ENCODE results near the gene TCN1.

The TCN1 gene

DNA sequence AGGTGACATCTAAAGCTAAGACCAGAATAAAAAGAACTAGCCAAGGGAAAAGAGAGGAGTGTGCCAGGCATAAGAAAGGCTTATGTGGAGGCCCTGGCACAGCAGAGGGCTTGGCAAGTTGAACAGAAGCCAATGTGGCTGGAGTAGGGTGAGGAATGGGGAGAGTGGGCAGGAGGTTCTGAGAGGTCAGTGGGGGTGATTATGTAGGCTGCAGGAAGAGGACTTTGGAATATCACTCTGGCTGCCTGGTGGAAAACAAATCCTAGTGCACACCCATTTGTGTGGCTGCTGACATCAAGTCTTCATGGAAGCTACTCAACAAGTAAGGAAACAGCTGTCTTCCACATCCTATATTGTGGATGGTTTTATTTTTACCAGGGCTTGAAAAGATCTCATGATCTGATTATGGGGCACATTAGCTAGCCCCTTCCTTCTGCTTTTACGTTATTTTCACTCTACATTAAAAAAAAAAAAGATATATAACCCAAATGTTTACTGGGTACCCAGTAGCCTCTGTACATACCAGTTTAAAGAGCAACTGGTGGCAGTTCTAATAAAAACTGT is 59.2 kb downstream of the TCN1 start:
- no peak for DNase-seq

DNA sequence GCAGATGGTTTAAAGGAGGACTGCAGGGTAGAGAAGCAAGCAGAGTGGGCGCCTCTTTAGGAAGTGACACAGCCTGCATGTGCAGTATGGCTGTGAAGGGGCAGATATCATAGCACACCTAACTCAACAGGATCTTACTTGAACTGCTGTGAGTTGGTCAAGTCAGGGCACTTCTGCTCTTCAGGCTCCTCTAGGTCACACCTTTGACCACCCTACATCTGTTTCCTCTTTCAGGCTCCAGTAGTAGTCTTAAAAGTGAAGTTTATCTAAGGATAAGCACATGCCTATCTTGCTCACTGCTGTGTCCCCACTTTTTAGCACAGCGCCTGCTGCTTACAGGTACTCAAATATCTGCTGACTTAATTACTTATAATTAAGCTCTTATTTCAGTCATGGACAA is 62.2 kb downstream of the TCN1 start:
- DNase-seq, result no peak
